Stimulated activated naive CD4-positive, alpha-beta T cell treated with Interleukin-2 at 50 U/mL for 16 hours (primary cell): ENCODE results near the gene RFX4.

Experiments used
- DNase-seq: peaks from one replicate; lab custom pipeline; 2025; lab: John Stamatoyannopoulos, UW

RFX4 gene

DNA sequence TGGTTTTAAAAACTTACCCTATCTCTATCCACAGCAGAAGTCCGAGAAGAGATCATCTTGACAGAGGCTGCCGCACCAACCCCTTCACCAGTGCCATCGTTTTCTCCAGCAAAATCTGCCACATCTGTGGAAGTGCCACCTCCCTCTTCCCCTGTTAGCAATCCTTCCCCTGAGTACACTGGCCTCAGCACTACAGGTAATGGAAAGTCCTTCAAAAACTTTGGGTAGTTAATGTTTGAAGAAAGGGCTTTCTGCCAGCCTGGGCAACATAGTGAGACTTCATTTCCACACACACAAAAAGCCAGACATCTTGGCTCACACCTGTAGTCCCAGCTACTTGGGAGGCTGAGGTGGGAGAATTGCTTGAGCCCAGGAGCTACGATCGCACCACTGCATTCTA is 150.1 kb downstream of the RFX4 start:
- no peak for DNase-seq

GRCh38 chr12:106733660-106734059 is 150.9 kb downstream of the RFX4 start:
- no peak for DNase-seq

GRCh38 chr12:106736051-106736957 is 153.5 kb downstream of the RFX4 start:
- no peak for DNase-seq

GRCh38 chr12:106739318-106739717 is 156.5 kb downstream of the RFX4 start:
- no peak for DNase-seq

- no peak for DNase-seq
These were observed 157.2 kb downstream of the RFX4 start for GRCh38 chr12:106739815-106740530.

DNA sequence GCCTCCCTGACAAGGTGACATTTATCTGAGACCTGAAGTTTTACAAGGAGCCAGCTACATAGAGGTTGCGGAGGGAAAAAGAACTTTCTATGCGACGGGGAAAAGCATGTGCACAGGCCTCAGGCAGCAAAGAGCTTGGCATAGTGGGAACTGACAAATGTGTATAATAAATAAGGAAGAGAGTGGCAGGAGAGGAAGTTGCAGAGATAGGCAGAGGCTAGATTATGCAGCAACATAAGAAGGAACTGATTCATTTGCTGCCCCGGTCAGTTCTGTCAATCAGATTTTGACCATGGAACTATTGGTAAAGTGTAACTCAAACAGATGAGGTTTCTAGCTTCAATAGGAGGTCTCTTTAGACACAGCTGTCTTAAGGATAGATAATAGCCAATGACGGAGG is 158.0 kb downstream of the RFX4 start:
- DNase-seq: no peak

GRCh38 chr12:106741247-106741646 is 158.4 kb downstream of the RFX4 start:
- DNase-seq: no peak

DNA sequence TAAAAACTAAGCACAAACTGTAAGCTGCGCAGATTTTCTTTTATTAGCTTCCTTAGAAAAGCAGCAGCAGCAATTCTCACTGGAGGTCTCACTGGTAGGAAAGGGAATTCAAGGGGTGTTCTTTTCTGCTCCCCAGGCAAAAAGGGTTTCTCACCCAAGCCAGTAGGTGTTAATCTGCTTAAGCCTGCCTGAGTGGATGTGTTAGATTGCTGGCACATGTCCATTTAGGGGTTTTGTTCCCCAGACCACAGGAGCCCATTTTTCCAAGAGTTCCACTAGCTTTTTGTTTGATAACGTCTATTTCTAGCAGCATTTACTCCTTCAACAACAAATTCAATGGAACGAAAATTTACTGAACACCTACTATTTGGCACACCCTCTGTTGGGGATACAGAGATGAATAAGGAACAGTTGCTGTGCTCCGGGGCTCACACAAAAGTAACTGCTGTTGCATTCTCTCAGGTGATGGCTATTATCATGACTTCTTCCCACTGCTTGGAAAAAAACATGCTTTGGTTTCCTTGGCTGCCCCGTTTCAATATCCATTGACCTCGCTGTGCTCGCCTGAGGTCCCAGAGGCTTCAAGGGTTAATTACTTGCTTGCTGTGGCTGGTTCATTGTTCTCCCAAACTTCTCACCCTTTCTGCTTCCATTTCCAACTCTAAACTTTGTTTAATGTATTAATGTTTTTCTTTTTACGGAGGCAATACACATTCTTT is 160.6 kb downstream of the RFX4 start:
- DNase-seq: no peak

DNA sequence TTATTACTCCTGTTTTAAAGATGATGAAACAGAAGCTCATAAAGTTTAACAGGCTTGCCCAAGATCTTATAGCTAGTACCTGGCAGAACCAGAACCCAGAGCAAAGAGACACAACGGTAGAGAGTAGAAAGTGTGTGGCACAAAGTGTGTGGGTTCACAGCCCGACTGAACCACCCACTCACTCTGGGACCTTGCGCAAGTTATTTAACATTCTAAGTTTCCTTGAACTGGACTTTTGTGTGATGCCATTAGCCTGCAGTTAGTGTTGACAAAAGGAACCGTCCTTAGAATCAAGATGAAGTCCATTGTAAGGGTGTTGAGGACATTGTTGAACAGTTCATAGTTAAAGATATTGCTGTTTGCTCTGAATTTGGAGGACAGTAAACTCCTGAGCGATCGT is 161.8 kb downstream of the RFX4 start:
- DNase-seq: no peak

GRCh38 chr12:106745181-106745745 is 162.5 kb downstream of the RFX4 start:
- DNase-seq: no peak

DNA sequence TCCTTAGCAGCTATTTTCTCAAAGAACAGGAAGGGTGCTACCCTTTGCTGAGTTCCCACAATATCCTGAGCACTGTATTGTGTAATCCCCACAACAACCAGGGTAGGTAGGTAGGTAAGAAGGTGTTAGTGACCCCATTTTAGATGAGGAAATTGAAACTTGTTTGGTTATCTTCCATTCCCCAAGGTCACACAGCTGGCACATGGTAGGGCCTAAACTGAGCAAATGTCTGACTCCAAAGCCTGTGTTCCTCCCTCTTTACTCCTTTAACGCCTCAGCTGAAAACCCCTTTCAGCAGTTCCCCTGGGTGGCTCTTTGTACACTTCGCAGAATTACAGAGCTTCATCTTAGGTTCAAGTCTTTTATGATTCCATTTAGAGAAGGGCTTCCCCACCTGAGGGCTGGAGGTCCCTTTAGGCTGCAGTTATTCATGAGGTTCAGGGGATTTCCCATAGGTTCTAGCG is 165.2 kb downstream of the RFX4 start:
- no peak for DNase-seq

DNA sequence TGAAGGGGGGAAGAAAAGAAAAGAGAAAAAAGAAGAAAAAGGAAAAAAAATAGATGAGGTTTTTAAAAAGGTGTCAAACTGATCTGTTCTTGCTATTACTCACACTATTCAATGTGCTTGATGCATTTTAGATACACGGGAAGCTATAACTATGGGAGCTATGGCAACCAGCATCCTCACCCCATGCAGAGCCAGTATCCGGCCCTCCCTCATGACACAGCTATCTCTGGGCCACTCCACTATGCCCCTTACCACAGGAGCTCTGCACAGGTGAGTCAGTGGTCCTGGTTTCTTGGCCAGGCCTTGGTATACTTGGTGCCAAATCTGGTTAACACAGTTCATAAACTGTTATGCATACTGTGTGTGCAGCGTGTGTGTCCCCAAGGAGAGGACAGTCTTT is 167.7 kb downstream of the RFX4 start:
- no peak for DNase-seq

DNA sequence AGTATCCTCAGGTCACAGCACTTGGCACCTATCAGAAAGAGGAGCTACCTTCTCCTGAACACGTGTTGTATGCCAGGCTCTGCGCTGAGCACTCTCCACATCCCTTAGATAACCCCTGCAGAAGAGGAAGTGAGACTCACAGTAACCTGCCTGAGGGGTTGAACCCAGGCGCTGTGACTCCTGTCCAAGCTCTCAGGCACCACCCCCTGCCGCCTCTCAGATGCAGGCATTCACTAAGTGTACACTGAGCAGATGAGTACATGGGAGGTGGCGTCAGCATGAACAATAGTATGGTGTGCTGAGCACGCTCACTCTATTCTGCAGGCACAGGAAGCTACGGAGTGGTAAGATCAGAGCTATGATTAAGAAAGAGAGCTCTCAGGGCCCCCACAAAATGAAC is 170.7 kb downstream of the RFX4 start:
- peak; percentile 31 for DNase-seq

DNA sequence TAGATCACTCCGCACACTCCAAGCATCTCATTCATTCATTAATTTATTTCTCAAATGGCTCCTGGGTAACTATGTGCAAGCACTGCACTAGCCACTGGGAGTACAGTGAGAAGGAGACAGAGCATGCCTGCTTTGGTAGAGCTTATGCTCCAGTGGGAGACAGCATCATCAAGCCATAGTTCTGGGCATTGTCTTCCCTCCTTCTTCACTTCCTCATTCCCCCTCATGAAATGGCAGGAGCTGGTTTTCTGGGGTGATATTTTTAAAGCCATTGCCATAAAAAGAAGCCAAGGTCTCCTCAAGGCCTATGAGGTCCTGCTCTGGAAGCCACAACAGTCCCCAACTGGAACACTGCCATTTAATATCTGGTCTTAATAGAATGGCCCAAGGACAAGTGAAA is 171.5 kb downstream of the RFX4 start:
- no peak for DNase-seq

DNA sequence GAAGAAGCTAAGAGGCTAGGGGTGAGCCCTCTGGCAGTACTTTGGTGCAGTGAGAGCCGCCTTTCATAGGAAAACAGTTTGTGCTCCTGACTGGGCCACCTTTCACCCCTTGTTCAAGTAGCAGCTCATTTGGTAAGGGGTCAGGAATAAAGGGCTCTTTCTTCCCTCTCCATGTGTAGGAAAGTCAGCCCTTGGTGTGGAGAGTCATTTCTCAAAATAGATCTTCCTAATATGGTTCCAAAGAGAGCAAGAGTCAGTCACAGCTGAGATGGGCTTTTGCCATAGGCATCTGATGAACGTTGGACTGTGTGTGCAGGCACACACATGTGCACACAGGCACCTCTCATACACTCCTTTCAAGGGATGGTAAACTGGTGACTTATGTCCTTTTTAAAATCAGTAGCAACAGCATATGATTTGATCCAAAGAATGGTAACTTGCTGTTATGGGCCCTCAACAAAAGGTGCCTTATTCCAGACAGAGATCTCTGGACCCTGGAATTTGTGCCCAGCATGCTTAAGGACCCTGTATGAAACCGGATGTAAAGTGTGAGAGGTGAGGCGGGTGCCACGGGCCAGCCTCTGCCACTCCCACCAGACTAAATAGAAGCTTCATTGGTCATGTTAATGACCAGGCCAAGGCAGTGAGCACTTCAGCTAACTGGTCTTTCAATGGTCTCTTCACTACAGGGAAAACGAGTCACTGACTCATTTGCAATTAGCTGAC is 175.0 kb downstream of the RFX4 start:
- no peak for DNase-seq

DNA sequence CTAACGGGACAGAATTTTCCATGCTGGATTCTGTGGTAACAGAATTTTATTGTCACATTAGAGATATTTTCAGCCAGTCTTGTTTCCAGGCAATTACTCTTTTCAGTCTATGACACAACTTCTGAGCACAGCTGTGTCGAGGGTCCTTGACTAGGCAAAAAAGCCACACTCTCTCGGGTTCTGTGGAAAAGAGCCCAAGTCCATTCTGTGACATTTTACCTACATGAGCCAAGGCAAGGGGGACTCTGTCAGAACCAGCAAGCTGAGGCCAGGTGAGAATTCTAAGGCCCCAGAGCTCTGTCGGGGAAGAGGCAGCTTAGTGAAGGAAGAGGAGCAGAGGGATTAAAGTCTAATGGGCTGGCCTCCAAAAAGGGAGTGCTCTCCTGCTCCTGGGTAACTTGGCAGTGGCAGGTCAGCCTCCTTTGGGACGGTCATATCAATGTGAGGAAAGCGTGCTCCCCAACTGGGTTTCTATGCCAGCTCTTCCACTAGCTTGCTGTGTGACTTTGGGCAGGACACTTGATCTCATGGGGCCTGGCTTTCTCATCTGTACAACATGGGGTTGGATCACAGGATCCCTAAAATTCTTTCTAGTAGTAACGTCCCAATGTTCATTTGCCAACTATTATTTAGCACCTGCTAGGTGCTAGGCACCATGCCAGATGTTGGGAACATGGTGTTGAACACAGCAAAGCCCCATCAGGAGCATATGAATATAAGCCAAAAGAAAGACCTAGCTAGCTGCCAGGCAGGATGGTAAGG is 175.7 kb downstream of the RFX4 start:
- no peak for DNase-seq

DNA sequence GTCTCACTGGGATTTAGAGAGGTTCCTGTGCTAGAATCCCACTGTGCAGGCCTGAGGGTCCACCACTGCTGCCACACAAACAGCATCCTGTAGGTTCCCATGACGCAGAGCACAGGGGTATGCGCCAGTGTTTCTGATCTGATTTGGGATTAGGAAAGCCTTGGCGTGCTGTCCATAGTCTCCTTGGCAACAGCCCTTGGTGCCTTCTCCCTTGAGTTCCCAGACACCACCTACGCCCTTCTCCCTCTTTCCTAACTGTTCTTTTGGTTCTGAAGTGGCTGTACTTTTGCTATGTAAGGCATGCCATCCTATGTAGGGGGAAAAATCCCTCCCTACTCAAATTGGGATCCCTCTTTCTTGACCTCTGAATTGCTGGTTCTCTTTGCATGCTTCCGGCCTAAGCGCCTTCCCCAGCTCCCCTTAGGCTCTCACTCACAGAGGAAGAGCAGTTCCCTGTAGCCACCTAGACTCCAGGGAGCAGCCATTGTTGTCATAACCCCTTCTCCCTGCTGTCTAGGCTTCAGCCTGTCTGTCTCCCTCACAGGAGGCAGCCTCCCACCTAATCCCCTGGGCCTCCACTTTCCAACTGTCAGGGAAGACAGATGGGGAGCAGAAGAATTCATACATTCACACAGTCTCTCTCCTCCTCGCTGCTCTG is 176.9 kb downstream of the RFX4 start:
- DNase-seq: no peak

DNA sequence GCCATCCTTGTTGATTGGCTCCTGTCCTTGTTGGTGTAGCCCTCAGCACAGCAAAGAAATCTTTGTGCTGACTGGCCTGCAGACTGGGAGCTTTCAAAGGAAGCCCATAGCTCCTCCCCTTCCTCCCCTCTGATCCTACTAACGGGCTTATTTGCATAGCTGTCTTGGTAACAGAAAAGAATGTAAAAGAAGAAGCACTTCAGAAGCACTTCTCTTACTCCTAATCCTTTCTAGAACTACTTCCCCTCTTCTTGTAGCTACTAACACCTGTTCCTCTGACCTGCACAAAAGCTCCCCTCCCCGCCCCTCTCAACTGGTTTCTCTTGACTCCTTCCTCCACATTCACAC is 177.4 kb downstream of the RFX4 start:
- DNase-seq: peak; percentile 5

DNA sequence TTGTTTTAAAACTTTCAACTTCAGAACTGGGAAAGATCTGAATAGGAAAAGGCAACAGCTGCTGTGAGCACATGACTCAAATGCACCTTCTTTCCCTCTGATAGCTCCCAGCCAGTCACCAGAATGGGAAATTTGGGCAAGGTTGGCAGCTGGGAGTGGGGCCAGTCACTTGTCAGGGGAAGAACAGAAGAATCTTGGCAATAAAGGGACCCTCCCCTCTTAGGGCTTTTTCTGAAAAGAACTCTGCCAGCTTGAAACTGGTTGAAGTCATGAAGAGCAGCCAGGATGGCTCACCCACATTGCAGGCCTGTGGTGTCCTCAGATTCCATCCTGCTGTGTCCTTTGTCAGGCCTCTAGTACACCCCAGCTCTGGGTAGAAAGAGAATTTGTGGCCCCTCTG is 181.4 kb downstream of the RFX4 start:
- DNase-seq: no peak

- DNase-seq: no peak
These were observed 181.9 kb downstream of the RFX4 start for GRCh38 chr12:106764738-106765137.
